Measurements from ENCODE around the gene OPRD1.

The OPRD1 gene

DNA sequence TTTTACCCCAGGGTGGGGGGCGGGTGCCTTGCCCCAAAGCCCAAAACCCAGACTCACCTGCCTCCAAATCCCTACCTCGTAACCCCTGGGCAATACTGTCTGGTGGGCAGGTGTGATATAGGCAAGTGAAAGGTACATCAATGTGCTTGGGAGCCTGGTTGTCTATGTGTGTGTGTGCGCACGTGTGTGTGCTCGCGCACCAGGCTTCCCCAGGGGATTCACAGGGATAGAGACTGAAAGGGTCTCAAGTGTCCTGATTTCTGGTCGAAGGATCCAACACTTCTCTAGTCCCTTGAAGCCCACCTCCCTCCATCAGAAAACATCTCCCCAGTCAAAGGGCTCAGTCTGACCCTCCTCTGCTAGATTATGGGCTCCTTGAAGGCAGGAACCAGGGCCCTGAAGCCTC, 73.5 kb downstream of the OPRD1 start:
- no peak for DNase-seq (ENCODE audit: low read depth)

DNA sequence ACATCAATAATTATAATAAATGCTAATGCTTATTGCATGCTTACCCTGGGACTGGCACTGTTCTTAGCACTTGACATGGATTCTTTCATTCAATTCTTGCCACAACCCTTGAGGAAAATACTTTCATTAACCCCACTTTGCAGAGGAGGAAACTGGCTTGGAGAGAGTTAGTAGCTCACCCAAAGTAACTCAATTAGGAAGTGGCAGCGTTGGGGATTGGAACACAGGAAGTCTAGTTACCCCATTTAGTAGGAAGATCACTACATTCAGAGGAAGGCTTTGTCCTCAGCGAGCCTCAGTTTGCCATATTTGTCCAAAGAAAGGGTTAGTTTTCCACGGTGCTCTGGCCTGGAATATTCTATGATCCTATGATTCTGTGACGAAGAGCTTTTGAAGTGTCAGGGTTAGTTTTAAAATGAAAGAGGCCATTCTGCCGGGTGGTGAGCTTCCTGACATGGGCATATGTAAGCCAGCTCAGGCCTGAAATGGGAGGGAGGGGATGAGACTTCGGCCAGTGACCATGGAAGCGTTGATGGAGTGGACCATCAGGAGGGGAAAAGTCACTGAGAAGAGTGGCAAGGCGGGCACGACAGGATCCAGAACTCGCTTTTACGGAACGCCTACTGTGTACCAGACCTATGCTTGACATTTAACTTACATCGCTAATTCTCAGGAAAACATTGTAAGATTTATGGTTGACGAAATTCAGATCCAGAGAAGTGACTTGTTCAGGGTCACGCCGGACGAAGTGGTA, 74.2 kb downstream of the OPRD1 start:
- no peak for DNase-seq (ENCODE audit: low read depth)

DNA sequence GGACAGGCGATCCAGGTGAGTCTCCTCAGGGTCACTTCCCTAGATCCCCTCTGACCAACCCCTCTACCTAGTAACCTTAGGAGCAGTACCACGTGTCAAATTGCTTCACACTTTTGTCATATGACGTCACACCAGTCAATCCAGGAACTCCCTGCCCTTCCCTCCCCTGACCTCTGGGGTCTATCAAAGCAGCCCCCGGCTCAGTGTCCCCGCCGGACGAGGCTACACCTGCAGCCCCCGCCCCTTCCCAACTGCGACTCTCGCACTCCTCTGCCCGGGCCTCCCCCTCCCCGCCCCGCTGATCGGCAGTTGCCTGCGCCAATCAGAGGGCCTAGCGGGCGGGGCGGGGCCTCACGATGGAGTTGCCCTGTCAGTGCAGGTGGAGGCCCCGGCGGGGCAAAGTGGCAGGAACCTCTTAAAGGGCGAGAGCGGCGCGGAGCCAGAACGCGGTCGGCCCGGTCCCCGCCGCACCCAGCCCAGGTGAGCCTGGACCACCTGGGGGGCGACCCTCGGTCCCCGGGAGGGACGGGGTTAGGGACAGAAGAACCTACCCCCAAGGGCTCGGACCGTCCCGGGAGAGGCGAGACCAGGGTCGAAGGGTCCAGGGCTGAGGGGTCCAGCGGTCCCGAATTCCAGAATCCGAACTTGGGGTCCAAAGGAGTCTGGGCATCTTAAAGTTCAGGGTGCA, 74.9 kb downstream of the OPRD1 start:
- DNase-seq (ENCODE audit: low read depth), result peak; percentile 74

DNA sequence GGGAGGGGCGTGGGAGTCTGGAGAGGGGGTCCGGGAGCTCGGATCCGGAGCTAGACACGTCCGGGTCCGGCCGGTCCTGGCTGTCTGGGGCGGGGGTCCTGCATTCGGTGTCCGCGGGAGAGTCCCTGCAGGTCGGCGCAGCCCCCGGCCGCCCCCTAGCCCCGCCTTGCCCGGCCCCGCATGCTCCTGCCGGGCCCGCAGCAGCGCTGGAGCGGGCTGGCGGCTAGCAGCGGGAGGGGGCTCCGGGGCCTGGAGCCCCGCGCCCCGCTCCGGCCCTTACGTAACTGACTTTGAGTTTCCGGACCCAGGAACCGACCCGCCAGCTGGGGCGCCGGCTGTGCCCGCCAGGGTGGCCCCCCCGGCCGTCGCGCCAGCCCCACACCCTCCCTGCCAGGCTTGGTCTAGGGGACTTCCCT, 75.5 kb downstream of the OPRD1 start:
- DNase-seq (ENCODE audit: low read depth), result no peak

DNA sequence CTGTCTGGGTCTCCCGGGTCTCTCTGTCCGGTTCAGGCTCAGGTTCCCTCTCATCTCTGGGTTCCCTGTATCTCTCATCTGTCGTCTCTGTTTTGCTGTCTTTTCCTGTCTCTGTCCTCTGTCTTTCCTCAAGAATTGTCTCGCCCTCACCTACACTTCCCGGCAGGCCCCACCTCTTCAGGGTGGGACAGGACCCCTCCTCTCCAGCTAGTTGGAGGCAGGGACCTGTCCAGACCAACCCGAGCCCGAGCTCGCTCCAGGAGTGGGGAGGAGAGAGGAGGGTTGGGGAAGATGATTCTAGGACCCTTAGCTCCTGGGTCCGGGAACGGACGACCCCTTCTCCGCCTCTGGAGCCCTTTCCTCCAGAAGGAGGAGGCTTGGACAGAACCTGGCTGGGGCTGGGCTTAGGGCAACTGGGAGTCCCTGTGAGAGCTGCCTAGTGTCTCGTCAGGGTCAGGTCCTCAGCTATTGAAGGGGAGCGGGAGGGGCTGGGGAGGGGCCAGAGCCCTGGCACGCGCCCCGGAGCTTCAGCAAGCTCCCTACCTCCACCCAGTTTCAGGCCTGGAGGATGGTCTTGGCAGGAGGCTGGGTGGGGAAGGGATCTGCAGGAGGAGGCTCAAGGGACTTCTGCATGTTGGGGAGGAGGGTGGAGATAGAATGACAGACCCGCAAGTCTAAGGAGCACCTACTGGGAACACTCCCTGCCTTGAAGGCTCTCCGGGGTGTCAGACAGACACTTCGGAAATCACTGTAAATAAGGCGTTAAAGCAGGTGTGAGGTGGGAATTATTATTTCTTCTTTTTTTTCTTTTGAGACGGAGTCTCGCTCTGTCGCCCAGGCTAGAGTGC, 76.1 kb downstream of the OPRD1 start:
- no peak for DNase-seq (ENCODE audit: low read depth)

DNA sequence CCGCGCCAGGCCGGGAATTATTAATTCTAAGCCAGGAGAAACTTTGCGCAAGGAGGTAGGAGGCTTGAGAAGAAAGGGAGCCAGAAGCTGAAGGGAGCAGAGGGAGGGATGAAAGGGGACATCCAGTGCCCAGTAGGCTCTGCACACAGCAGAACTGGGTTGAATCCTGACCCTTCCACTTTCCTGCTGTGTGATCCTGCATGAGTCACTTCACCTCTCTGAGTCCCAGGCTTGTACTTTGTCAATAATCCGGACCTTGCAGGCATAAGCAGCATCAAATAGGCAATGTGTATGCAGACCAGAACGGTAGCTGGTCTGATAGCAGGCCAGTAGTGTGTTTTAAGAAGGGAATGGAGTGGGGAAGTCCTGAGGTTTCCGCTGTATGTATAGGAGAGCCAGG, 76.9 kb downstream of the OPRD1 start:
- no peak for DNase-seq (ENCODE audit: low read depth)

DNA sequence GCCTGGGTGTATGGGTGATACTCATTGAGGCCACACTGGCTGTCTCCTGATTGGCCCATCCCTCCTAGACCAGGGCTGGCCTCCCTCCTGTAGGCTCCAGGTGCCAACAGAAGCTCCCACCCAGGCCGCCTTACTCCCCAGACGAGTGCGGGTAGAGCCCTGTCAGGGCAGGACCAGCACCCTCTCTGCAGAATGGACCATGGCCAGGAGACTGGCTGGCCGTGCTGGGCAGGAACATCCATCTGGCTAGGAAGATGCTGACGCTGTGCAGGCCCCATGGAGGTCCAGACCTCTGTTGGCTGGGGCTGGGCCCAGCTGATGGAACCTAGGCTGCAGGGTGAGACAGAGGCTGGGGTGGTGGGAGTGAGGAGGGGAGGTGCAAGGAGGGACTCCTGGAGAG, 77.4 kb downstream of the OPRD1 start:
- no peak for DNase-seq (ENCODE audit: low read depth)

DNA sequence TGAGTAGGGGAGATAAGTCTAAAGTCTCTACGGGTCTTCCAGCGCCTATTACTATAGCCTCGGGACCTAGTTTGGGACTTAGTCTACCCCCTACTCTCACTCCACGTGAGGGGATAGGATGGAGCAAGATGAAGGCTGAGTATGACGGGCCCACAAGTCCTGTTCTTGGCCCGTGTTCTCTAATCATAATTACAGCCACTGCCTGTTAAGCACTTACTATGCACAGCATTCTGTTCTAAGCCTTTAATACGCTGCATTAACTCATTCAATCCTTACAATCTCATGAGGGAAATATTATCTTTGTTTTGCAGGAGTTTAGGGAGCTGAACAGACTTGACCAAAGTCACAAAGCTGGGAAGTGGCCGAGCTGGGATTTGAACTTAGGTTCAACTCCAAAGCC, 78.5 kb downstream of the OPRD1 start:
- DNase-seq (ENCODE audit: low read depth), result no peak

DNA sequence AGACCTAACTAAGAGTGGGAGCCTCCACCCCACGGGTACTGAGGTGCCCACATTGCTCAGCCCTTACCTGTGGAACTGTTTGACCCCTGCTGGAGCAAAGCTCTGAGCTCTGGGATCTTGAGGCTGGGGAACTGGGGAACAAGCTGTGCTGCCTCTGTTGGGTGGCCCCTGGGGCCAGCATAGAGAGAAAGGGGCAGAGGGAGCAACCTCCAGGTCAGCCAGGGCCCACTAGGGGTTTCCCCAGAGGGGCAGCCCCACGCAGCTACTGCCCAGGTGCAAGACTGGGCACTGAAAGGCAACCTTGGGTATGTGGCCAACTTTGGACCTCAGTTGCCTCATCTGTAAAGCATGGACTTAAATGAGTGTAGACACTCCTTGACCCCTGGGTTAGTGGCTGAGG, 78.9 kb downstream of the OPRD1 start:
- DNase-seq (ENCODE audit: low read depth), result no peak

DNA sequence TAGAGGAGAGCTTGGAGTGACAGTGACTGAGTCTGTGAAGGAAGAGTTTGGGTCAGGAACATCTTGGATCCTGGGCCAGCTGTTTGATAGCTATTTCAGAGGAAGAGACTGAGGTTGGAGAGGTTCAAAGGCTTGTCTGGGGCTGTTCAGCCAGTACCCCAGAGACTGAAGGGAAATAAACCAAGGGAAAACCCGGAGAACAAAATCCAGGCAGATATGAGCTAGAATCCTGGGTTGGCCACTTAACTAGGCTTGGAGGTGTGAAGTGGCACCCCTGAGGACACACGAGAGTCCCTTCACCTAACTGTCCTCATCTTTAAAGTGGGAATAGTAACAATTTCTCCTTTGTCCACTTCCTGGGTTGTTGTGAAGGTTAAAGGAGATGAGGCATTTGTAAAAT, 79.3 kb downstream of the OPRD1 start:
- no peak for DNase-seq (ENCODE audit: low read depth)

DNA sequence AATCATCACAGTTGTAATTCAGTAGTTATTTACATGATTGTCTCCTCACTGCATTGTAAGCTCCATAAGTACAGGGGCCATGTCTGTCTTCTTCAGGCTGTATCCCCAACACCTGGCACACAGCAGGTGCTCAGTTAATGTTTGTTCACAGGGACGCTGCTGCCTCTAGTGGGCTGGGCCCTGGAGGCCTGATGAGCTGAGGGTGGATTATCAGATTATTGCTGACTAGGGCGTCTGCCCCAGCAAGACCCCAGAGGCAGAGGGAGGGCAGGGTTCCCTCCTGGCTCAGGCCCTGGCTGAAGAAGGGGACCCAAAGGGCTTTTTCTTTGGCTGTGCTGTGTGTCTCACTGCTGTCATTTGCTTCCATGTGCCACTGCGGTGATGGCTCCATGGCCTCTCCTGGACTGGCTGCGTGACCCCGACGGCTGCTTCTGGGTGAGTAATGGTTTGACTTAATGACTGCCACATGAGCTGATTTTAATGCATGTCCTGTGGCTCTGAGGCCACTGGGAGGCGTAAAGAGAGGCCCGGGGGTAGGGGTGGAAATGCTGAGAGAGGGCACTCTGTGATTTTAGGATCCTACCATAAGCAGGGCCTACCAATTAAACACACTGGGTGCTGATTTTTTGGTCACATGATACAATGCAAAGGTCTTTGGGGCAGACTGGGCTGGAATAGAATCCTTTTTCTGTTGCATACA, 81.6 kb downstream of the OPRD1 start:
- no peak for DNase-seq (ENCODE audit: low read depth)

DNA sequence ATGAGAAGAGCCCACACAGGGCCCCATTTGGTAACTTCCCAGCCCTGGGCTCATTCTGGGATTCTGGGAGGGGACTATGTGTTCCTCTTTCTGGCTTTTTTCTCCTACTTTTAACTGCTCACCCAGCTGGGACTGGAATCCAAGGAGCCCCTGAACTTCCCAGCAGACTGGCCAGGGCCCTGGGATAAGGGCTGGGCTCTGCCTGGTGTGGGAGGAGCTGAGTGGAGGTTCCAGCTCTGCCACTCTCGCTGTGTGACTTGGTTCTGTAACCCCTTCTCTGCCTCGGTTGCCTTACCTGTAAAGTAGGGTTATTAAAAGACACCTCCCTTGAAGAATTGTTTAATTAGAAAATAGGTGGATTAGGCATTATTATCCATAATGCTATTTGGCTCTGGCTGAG, 82.8 kb downstream of the OPRD1 start:
- no peak for DNase-seq (ENCODE audit: low read depth)

DNA sequence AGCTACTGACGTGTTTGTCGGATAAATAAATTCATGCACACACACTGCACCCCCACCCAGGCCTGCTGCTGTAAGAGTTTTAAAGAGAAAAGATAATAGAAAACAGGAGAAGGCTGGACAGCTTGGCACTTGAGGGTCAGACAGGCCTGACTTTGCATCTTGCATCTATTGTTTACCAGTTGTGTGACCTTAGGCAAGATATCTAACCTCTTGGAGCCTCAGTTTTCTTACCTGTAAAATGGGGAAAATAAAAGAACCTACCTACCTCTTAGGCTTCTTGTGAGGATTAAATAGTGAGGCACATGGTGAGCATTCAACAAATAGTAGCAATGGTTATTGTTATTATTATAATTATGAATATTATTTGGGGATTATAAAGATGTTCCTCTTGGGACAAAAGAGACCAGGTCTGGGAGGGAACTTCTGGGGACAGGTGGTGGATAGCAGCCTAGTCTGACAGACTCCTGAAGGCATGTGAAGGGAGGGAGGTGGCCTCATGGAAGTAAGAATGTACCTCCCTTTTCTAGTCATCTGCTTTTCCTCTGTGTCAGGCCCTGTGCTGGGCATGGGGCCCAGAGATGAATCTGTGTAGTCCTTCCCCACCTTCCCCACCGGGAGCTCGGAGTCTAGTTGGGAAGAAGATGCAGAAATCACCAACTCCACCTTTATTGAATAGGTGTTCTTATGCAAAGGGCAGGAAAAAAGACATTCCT, 84.1 kb downstream of the OPRD1 start:
- DNase-seq (ENCODE audit: low read depth), result no peak

DNA sequence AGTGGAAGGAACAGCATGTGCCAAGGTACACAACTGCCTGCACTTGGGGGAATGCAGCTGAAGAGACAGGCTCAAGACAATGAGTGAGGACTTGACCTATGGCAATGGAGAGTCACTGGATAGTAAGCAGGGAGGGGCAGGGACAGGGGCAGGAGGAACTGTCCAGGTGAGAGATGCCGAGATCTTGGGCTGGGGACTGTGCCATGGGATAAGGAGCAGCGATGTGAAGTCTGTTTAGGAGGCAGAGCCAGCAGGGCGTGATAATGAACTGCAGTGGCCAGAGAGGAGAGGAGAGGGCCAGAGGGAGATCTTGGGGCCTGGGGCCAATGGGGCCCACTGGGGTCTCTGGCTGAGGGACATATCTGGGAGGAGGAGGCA, 84.6 kb downstream of the OPRD1 start:
- no peak for DNase-seq (ENCODE audit: low read depth)

DNA sequence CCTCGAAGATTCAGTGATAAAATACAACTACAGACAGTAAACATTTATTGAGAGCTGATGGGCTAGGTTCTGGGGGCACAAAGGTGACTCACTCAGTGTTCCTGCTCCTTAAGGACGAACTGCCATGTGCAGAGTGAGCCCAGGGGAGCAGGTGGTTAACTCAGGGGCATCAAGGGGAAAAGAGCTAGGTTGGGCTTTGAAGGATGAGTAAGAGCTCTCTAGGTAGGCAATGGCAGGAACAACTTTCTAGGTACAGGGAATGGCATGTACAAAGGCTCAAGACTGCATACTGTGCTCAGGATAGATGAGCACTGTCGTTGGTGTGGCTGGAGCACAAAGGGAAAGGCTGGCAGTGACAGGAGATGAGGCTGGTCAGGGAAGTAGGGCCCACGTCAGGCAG, 85.8 kb downstream of the OPRD1 start:
- DNase-seq (ENCODE audit: low read depth), result no peak

DNA sequence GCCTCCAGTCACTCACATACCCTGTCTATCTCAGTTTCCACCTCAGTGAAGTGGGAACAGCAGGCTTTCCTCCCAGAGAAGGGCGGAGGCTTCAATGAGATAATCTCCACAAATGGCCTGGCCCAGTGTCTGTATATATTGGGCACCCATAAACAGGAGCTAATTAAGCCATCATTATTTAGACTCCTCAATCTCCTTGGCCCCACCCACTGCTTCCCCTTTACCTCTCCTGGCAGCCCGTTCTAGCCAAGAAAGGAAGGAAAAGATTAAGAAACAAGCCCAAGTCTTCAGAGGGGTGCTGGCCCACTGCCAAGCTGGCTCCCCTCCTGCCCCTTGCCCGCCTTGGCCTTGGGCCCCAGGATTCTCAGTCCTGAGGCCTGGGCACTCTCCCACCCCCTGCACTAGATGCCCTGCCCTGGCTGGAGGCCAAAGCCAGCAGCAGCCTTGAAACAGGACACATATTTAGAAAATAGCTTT, 86.5 kb downstream of the OPRD1 start:
- no peak for DNase-seq (ENCODE audit: low read depth)

DNA sequence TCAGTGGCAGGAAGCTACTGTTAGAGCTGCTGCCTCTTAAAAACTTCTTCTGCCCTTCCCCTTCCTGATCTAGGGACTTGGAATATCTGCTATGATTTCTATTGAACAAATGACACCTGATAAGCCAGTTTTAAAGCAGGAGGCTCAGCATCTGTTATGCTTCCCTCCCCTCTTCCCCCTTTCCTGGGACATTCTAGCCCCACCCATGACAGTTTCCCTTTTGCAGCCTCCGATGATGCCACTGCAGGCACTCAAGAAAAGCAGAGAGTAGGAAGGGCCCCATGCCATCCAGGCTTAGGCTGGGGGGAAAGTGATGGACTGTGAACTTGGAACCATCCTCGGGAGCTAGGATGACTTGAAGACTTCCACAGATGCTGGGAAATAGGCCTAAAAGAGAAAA, 87.3 kb downstream of the OPRD1 start:
- no peak for DNase-seq (ENCODE audit: low read depth)

DNA sequence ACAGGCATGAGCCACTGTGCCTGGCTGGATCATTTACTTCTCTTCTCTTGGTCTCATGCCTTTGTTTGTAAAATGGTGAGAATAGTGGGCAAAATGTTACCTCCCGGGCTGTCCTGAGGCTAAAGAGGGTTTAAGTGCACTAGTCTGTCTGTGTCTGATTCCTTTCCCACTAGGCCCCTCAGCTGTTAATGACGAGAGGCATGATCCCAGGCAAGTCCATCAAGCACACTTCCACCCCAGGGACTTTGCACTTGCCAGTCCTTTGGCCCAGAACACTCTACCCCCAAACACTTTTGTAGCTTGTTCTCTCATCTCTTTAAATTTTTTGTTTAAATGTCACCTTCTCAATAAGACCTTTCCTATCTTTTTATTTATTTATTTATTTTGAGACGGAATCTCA, 88.6 kb downstream of the OPRD1 start:
- DNase-seq (ENCODE audit: low read depth), result no peak

DNA sequence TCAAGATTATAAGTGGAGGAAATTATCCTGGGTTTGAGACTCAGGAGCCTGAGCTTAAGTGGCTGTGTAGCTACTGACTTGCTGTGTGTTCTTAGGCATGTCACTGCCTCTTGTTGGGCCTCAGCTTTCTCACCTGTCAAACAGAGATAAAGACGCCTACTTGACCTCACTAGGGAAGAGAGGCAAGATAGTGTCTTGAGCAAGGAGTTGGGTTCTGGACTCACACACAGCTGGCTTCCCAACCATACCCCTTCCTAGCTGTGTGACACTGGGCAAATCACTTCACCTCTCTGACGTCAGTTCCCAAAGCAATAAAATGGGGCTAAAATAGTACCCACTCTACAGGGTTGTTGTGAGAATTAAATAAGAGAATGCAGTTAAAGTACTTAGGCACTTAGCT, 90.8 kb downstream of the OPRD1 start:
- DNase-seq (ENCODE audit: low read depth), result no peak

DNA sequence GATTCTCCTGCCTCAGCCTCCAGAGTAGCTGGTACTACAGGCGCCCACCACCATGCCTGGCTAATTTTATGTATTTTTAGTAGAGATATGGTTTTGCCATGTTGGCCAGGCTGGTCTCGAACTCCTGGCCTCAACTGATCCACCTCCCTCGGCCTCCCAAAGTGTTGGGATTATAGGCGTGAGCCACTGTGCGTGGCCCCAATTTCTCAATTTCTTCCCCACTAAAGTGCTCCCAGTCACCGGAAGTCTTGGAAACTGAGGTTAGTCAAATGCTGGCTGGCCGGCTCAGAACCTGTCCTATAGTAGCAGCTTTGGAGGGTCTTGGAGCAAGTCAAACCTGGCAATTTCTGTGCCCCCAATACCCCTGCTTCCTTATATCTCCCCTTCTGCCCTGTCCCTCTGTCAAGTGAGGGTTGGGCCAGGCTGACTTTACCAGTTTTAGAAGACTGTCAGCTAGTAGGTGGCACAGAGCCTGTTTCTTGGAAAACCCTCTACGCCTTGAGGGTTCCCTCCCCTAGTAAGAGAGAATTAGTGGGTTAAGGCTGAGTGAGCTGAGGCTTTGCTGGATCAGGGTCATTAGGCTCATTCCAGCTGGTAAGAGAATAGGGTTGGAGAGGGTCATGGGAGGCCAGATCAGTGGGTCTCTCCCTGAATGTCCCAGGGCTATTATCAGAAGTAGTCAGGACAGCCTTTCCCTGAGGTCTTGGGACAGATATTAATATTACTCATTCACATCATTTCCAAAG, 94.1 kb downstream of the OPRD1 start:
- DNase-seq (ENCODE audit: low read depth), result no peak

DNA sequence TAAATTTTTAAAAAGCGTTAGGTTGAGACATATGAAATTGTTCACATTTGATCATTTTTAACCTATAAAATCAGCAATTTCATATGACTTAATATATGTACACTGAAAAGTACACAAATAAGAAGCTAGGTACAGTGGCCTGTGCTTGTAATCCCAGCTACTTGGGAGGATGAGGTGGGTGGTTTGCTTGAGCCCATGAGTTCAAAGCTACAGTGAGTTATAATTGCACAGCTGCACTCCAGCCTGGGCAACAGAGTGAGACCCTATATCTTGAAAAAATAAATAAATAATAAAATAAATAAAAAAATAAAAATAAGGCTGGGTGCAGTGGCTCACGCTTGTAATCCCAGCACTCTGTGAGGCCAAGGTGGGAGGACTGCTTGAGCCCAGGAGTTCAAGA, 97.2 kb downstream of the OPRD1 start:
- DNase-seq (ENCODE audit: low read depth), result no peak

All from stimulated activated CD8-positive, alpha-beta memory T cell treated with anti-CD3 and anti-CD28 coated beads, Interleukin-15, amount 100 ng/mL, for 24 hours (primary cell).